ENCODE results near the gene UBAC2. TPM values are rescaled to one million over a fixed set of nuclear protein-coding genes. Genes with fewer than 3 reads are reported as not detected.

The UBAC2 gene
- total RNA-seq, 1 experiment from 2014 or later = 103 TPM

DNA sequence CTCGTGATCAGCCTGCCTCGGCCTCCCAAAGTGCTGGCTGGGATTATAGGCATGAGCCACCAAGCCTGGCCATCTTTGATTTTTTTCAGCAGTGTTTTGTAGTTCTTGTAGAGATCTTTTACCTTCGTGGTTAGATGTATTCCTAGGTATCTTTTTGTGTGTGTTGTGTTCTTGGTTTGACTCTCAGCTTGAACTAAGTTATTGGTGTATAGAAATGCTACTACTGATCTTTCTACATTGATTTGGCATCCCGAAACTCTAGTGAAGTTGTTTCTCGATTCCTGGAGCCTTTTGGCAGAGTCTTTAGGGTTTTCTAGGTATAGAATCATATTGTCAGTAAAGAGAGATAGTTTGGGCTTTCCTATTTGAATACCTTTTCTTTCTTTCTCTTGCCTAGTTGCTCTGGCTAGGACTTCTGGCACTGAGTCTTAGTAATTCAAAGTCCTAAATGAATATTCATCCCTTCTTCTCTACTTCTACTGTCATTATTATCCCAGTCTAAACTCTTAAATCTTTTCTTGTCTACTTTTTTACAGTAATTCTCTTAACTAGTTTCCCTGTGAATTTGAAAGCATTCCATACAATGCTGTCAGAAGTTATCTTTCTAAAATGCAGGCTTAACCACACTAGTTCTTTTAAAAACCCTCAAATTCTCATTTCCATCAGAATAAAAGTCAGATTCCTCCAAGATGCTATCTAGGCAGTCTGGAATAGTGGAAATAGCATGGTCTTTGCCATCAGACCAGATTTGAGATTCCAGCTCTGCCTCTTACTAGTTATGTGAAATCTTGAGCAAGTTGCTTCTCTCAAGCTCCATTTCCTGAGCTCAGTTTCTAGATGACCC lies 50.5 kb downstream of the UBAC2 start:
- Mint-ChIP-seq H3K27me3 (ENCODE audit: insufficient read depth, unreplicated experiment) (no peaks in the 10 kb centered on the region), H3K9me3 (ENCODE audit: unreplicated experiment) (no peaks in the 10 kb centered on the region), H3K36me3 (ENCODE audit: insufficient read depth, unreplicated experiment) (peaks cover 29% of the 10 kb centered on the region), H3K4me3 (ENCODE audit: unreplicated experiment) (no peak overlapping the region), H3K27ac (ENCODE audit: unreplicated experiment) (no peak overlapping the region), H3K4me1 (ENCODE audit: low read depth, unreplicated experiment) (peaks cover 6% of the 10 kb centered on the region)
- CTCF ChIA-PET = no interaction called here
- POLR2A ChIA-PET = no interaction called here
- no TSS peak for BruUV-seq (replicated peaks)
- Histone ChIP-seq H3K27me3 (replicated peaks; ENCODE audit: control insufficient read depth, insufficient read depth, low read length) (no peaks in the 10 kb centered on the region), H3K9me3 (no peaks in the 10 kb centered on the region), H3K36me3 (ENCODE audit: control insufficient read depth, insufficient read depth, low read length) (no peaks in the 10 kb centered on the region), H3K4me1 (no peaks in the 10 kb centered on the region), H3K4me3 (ENCODE audit: low read depth, low read length) (no peak overlapping the region)
- TF ChIP-seq, protein P1, sequence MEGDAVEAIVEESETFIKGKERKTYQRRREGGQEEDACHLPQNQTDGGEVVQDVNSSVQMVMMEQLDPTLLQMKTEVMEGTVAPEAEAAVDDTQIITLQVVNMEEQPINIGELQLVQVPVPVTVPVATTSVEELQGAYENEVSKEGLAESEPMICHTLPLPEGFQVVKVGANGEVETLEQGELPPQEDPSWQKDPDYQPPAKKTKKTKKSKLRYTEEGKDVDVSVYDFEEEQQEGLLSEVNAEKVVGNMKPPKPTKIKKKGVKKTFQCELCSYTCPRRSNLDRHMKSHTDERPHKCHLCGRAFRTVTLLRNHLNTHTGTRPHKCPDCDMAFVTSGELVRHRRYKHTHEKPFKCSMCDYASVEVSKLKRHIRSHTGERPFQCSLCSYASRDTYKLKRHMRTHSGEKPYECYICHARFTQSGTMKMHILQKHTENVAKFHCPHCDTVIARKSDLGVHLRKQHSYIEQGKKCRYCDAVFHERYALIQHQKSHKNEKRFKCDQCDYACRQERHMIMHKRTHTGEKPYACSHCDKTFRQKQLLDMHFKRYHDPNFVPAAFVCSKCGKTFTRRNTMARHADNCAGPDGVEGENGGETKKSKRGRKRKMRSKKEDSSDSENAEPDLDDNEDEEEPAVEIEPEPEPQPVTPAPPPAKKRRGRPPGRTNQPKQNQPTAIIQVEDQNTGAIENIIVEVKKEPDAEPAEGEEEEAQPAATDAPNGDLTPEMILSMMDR (IDR thresholded peaks at IDR 0.05; ENCODE audit: insufficient read depth in 1 of 2, low read depth in 1 of 2, low read length in 1 of 2, severe bottlenecking in 1 of 2, unreplicated experiment in 1 of 2) = no peak
- intact Hi-C loops (cut with micrococcal nuclease; ENCODE audit: unreplicated experiment) = no loop called here
- DNase-seq = no peak

DNA sequence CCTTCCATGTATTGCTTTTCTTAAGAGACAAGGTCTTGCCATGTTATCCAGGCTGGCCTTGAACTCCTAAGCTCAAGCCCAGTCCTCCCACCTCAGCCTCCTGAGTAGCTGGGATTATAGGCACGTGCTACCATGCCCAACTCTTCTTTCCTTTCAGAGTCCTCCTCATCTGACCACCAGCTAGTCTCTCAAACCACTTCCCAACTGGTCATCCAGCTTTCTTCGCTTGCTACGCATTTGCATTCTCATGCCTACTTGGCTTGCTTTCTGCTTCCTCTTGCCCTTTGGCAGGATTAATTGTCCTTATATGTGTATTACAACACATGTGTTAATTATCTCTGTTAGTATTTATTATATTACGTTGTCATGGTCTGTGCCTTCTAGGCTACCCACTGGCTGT lies 51.3 kb downstream of the UBAC2 start:
- Histone ChIP-seq H3K27me3 (replicated peaks; ENCODE audit: control insufficient read depth, insufficient read depth, low read length) (no peaks in the 10 kb centered on the region), H3K9me3 (no peaks in the 10 kb centered on the region), H3K4me3 (ENCODE audit: low read depth, low read length) (no peak overlapping the region), H3K4me1 (no peaks in the 10 kb centered on the region), H3K36me3 (ENCODE audit: control insufficient read depth, insufficient read depth, low read length) (no peaks in the 10 kb centered on the region)
- ChIA-PET POLR2A (no interaction called here), CTCF (no interaction called here)
- DNase-seq = no peak
- H3K27ac Mint-ChIP-seq (ENCODE audit: unreplicated experiment) = no peak overlapping the region
- no peaks in the 10 kb centered on the region for H3K27me3 Mint-ChIP-seq (ENCODE audit: insufficient read depth, unreplicated experiment)
- BruUV-seq (replicated peaks) = no TSS peak
- H3K4me3 Mint-ChIP-seq (ENCODE audit: unreplicated experiment) = no peak overlapping the region
- intact Hi-C loops (cut with micrococcal nuclease; ENCODE audit: unreplicated experiment) = no loop called here
- no peaks in the 10 kb centered on the region for H3K9me3 Mint-ChIP-seq (ENCODE audit: unreplicated experiment)
- TF ChIP-seq, protein P1 (IDR thresholded peaks at IDR 0.05; ENCODE audit: insufficient read depth in 1 of 2, low read depth in 1 of 2, low read length in 1 of 2, severe bottlenecking in 1 of 2, unreplicated experiment in 1 of 2) = no peak
- peaks cover 6% of the 10 kb centered on the region for H3K4me1 Mint-ChIP-seq (ENCODE audit: low read depth, unreplicated experiment)
- H3K36me3 Mint-ChIP-seq (ENCODE audit: insufficient read depth, unreplicated experiment) = peaks cover 26% of the 10 kb centered on the region

DNA sequence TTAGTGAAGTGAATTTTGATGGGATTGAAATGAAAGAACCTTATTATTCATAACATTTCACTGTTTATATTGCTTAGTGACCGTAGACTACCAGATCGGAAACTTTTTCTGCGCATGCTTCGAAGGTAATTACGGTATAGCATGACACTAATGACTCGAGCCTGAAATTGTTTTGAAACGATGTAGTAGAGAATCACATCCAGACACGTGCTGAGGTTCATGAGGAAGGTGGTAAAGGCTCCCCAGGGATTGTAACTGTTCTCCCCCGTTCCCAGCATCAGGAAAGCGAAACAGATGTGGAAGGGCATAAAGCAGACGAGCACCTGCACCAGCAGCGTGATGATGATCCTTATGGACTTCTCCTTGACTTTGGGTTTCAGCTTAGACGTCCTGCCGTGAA lies 54.2 kb downstream of the UBAC2 start:
- BruUV-seq (replicated peaks) = no TSS peak
- H3K36me3 Mint-ChIP-seq (ENCODE audit: insufficient read depth, unreplicated experiment) = peaks cover 6% of the 10 kb centered on the region
- H3K4me3 Mint-ChIP-seq (ENCODE audit: unreplicated experiment) = no peak overlapping the region
- Histone ChIP-seq H3K27me3 (replicated peaks; ENCODE audit: control insufficient read depth, insufficient read depth, low read length) (no peaks in the 10 kb centered on the region), H3K4me3 (ENCODE audit: low read depth, low read length) (no peak overlapping the region), H3K4me1 (no peaks in the 10 kb centered on the region), H3K9me3 (no peaks in the 10 kb centered on the region), H3K36me3 (ENCODE audit: control insufficient read depth, insufficient read depth, low read length) (no peaks in the 10 kb centered on the region)
- no peaks in the 10 kb centered on the region for H3K9me3 Mint-ChIP-seq (ENCODE audit: unreplicated experiment)
- DNase-seq = no peak
- intact Hi-C loops (cut with micrococcal nuclease; ENCODE audit: unreplicated experiment) = no loop called here
- H3K4me1 Mint-ChIP-seq (ENCODE audit: low read depth, unreplicated experiment) = peaks cover 6% of the 10 kb centered on the region
- CTCF ChIA-PET = interaction anchor here (1.4 kb wide), 1 partner anchor 11 kb away, joined by 3 read pairs; no protein-coding TSS in a partner anchor
- POLR2A ChIA-PET = no interaction called here
- no peak overlapping the region for H3K27ac Mint-ChIP-seq (ENCODE audit: unreplicated experiment)
- TF ChIP-seq, protein P1 (IDR thresholded peaks at IDR 0.05; ENCODE audit: insufficient read depth in 1 of 2, low read depth in 1 of 2, low read length in 1 of 2, severe bottlenecking in 1 of 2, unreplicated experiment in 1 of 2) = no peak
- no peaks in the 10 kb centered on the region for H3K27me3 Mint-ChIP-seq (ENCODE audit: insufficient read depth, unreplicated experiment)
